Suprapubic skin (tissue), 4 donors: Measurements from ENCODE around the gene BTBD6. TPM values are rescaled to one million over a fixed set of nuclear protein-coding genes. Genes with fewer than 3 reads are reported as not detected.

Experiments
- DNase-seq, 2 donors: peaks; one replicate each; pipeline ENCODE4 v3.0.0-alpha.2; 2019; ENCODE audit warnings: low spot score in 2 of 2
- H3K27ac ChIP-seq: fragments of 200-600 bp; sonication (generic); one replicate; pipeline ENCODE4 v1.5.1; 2019
- H3K27me3 ChIP-seq: fragments of 200-600 bp; sonication (generic); one replicate; pipeline ENCODE4 v1.5.1; 2019
- H3K36me3 ChIP-seq: fragments of 200-600 bp; sonication (generic); one replicate; pipeline ENCODE4 v1.5.1; 2019
- H3K4me1 ChIP-seq: fragments of 200-600 bp; sonication (generic); one replicate; pipeline ENCODE4 v1.5.1; 2019
- H3K4me3 ChIP-seq: fragments of 200-600 bp; sonication (generic); one replicate; pipeline ENCODE4 v1.5.1; 2019; ENCODE audit warnings: mild to moderate bottlenecking
- H3K9me3 ChIP-seq: fragments of 200-600 bp; sonication (generic); one replicate; pipeline ENCODE4 v1.5.1; 2019
- EP300 ChIP-seq: sonication (generic); formaldehyde crosslinking; IDR thresholded peaks from one replicate; pipeline ENCODE4 v1.6.1; 2017; ENCODE audit warnings: antibody characterized with exemption
- POLR2A ChIP-seq, 2 donors: fragments of 450-650 bp; IDR thresholded peaks; one replicate each; pipeline ENCODE4 v1.6.1; 2017; ENCODE audit warnings: antibody characterized with exemption in 2 of 2, mild to moderate bottlenecking in 2 of 2, moderate library complexity in 2 of 2
- POLR2AphosphoS5 ChIP-seq, 3 donors: sonication (generic); formaldehyde crosslinking; IDR thresholded peaks; one replicate each; pipeline ENCODE4 v1.6.1; 2017; ENCODE audit warnings: antibody characterized with exemption in 3 of 3
- WGBS: methylation state at CpG from one replicate; pipeline ENCODE4 v1.1.5; 2018; 5-methylcytosine and 5-hydroxymethylcytosine counted together
- total RNA-seq, 4 donors: library from RNA; depleted of rRNA; stranded (reverse); fragments of >200 nt; gene quantifications; one replicate each; pipeline ENCODE4 v1.1.0, GENCODE V29; 2016
- TF ChIP-seq, protein P1 (sequence below), 2 donors: fragments of 200-600 bp in 1 of 2; fragments of 450-650 bp in 1 of 2; sonication (generic) in 1 of 2; IDR thresholded peaks; one replicate each; pipeline ENCODE4 v1.5.1; 2016 to 2019; ENCODE audit warnings: antibody characterized with exemption in 2 of 2, mild to moderate bottlenecking in 1 of 2, moderate library complexity in 1 of 2

The BTBD6 gene
- total RNA-seq, 4 donors from 2014 or later: 38.9 to 63.7 (median 58.6) TPM

DNA sequence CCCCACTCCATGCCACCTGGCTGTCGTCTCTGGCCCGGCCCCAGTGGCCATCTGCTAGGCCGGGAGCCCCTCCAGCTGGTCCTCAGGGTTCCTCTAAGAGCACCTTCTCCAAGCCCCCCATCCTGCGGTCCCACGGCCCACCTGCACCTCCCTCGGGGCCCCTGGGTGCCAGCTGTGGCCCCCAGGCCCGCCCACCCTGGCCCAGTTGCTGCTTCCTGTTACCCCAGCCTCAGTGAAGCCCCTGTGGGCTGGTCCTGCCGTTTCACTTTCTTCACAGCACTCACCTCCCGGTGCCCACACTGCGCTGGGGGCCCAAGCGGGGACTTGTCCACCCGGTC is 39.6 kb upstream of the BTBD6 start:
- Histone ChIP-seq H3K4me3 (no peak overlapping the region), H3K9me3 (no peaks in the 10 kb centered on the region), H3K36me3 (peaks cover 45% of the 10 kb centered on the region), H3K27me3 (no peaks in the 10 kb centered on the region), H3K4me1 (peaks cover 22% of the 10 kb centered on the region), H3K27ac (no peak overlapping the region)
- TF ChIP-seq POLR2A (IDR thresholded peaks at IDR 0.05): no peak
- TF ChIP-seq, protein P1, sequence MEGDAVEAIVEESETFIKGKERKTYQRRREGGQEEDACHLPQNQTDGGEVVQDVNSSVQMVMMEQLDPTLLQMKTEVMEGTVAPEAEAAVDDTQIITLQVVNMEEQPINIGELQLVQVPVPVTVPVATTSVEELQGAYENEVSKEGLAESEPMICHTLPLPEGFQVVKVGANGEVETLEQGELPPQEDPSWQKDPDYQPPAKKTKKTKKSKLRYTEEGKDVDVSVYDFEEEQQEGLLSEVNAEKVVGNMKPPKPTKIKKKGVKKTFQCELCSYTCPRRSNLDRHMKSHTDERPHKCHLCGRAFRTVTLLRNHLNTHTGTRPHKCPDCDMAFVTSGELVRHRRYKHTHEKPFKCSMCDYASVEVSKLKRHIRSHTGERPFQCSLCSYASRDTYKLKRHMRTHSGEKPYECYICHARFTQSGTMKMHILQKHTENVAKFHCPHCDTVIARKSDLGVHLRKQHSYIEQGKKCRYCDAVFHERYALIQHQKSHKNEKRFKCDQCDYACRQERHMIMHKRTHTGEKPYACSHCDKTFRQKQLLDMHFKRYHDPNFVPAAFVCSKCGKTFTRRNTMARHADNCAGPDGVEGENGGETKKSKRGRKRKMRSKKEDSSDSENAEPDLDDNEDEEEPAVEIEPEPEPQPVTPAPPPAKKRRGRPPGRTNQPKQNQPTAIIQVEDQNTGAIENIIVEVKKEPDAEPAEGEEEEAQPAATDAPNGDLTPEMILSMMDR (IDR thresholded peaks at IDR 0.05): no peak
- TF ChIP-seq EP300: no peak
- no peak for TF ChIP-seq POLR2AphosphoS5 (IDR thresholded peaks at IDR 0.05)
- no peak for DNase-seq
- 95% methylated on average over 8 of the region's 12 CpGs for WGBS

DNA sequence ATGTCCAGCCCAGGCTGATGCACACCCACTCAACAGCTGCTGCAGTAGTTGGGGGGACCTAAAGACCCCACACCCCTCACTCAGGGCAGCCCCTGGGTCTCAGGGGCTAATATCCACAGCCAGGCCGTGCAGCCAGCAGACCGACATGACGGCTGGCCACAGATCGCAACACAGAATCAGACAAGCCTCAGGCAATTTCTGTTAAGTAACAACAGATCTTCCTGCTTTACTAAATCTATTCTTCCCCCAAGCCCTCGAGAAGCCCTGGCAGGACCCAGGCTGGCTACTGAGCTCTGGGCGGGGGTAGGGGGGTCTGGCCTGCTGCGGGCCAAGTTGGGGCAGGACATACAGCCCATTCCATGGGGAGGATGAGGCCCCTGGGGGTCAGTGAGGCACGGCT is 39.2 kb upstream of the BTBD6 start:
- TF ChIP-seq EP300 (no peak), POLR2A (IDR thresholded peaks at IDR 0.05) (no peak), POLR2AphosphoS5 (IDR thresholded peaks at IDR 0.05) (no peak)
- TF ChIP-seq, protein P1 (IDR thresholded peaks at IDR 0.05): no peak
- DNase-seq: no peak

DNA sequence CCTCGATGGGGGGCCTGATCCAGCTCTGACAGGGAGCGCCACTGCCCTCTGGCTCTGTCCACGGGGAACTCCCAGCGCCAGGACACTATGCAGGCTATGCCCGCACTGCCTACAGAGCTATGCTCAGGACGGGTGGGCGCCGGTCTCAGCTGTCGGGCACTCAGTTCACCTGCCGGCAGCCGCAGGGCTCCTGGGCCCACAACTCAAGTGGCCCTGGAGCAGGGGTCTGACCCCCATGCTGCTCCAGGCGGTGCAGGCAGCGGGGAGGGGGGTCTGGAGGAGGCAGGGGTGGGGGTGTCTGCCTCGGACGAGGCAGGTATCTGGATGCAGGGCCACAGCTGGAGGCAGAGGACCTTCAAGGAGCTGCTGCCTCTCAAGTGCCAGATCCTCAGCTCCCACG is 38.7 kb upstream of the BTBD6 start:
- H3K36me3 ChIP-seq: peaks cover 54% of the 10 kb centered on the region
- no peaks in the 10 kb centered on the region for H3K9me3 ChIP-seq
- WGBS: 80% methylated on average over 3 of the region's 16 CpGs
- TF ChIP-seq, protein P1 (IDR thresholded peaks at IDR 0.05): no peak
- no peak for TF ChIP-seq POLR2A (IDR thresholded peaks at IDR 0.05)
- peaks cover 14% of the 10 kb centered on the region for H3K4me1 ChIP-seq
- no peaks in the 10 kb centered on the region for H3K27me3 ChIP-seq
- H3K4me3 ChIP-seq: no peak overlapping the region
- no peak for DNase-seq
- no peak overlapping the region for H3K27ac ChIP-seq

More for the DNA sequence above, 39.2 kb upstream of the BTBD6 start:
- Histone ChIP-seq H3K36me3 (peaks cover 48% of the 10 kb centered on the region), H3K9me3 (no peaks in the 10 kb centered on the region), H3K4me1 (peaks cover 18% of the 10 kb centered on the region), H3K27me3 (no peaks in the 10 kb centered on the region), H3K4me3 (no peak overlapping the region), H3K27ac (no peak overlapping the region)
- 81% methylated on average over 6 of the region's 8 CpGs for WGBS

DNA sequence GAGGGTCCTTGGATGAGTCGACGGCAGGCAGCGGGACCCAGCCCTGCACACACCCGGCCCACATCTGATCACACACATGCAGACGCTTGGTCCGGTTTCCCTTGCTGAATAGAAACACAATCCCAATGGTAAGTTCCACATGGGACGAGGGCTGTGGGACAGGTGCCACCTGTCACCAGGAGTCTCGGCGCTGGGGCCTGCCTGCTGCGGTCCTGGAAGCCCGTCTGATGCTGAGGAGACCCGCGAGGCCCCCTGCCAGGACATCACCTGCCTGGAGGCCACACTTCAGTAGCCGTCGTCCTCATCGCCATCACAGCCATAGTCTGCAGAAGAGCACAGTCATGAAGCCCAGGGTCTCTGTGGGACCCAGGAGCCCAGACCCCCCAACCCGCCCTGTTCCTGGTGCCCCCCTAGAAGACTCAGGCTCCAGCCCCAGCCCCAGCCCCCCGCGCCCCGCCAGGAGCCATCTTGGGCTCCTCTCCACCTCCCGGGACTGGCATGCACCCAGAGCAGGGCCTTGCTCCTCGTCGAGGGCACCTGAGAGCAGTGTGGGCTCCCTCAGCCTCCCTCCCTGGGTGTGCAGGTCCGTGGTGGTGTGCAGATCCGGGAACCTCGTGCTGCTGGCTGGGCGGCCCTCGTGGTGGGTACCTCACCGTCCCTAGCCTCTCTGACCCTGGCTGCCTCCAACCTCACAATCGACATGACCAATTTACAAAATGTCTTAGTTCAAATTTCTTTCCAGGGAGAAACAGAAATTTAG is 37.9 kb upstream of the BTBD6 start:
- peaks cover 56% of the 10 kb centered on the region for H3K36me3 ChIP-seq
- WGBS: 86% methylated on average over 20 of the region's 30 CpGs
- no peaks in the 10 kb centered on the region for H3K9me3 ChIP-seq
- no peak overlapping the region for H3K4me3 ChIP-seq
- peaks cover 6% of the 10 kb centered on the region for H3K4me1 ChIP-seq
- DNase-seq: no peak
- H3K27me3 ChIP-seq: no peaks in the 10 kb centered on the region
- no peak for TF ChIP-seq EP300
- TF ChIP-seq POLR2A (IDR thresholded peaks at IDR 0.05): no peak
- TF ChIP-seq, protein P1 (IDR thresholded peaks at IDR 0.05): no peak
- TF ChIP-seq POLR2AphosphoS5 (IDR thresholded peaks at IDR 0.05): no peak
- no peak overlapping the region for H3K27ac ChIP-seq

DNA sequence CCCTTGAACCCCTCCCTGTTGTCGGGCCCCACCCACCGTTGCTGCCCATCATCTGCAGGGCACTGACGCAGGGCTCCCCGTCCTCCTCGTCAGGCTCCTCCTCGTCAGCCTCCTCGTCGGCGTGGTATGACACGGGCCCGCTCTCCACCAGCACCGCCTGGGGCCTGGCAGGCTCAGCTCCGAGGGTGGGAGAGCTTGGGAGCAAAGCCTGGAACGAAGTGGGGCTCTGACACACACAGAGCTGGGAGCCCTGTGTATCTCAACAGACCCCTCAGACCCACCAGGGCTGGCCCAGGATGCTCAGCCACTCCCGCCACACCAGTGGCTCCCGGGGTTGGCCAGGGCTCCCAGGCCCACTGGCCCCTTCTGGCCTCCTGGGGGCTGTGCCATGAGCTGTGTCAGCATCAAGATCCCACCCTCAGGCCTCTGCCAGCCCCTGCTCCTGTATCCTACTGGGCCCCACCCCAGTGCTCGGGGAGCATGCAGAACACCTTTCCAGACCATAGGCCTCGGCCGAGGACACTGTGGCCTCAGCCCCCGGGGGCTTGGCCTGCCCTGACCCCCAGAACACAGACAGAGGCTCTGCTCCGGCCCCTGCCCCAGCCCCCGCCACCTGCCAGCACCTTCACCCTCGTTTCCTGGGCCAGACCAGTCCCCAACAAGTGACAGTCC is 37.1 kb upstream of the BTBD6 start:
- H3K4me3 ChIP-seq: no peak overlapping the region
- H3K36me3 ChIP-seq: peaks cover 57% of the 10 kb centered on the region
- WGBS: 82% methylated on average over 9 of the region's 23 CpGs
- no peak for DNase-seq
- TF ChIP-seq, protein P1 (IDR thresholded peaks at IDR 0.05): no peak
- no peak for TF ChIP-seq POLR2A (IDR thresholded peaks at IDR 0.05)
- TF ChIP-seq POLR2AphosphoS5 (IDR thresholded peaks at IDR 0.05): no peak
- no peak for TF ChIP-seq EP300
- H3K27me3 ChIP-seq: no peaks in the 10 kb centered on the region
- no peaks in the 10 kb centered on the region for H3K9me3 ChIP-seq
- no peak overlapping the region for H3K27ac ChIP-seq
- no peaks in the 10 kb centered on the region for H3K4me1 ChIP-seq
